T-cell (primary cell): ENCODE results near the gene EIF5. TPM values are rescaled to one million over a fixed set of nuclear protein-coding genes. Genes with fewer than 3 reads are reported as not detected.

ENCODE experiments used
- ATAC-seq, 4 experiments: fragments of 200-7000 bp in 3 of 4; fragments of 150-1000 bp in 1 of 4; cut with Tn5 transposase; replicated peaks in 1 of 4; 1 replicate in 3 of 4; 2 replicates in 1 of 4; pipeline ENCODE4 v1.10.0; 2021; ENCODE audit warnings: moderate library complexity in 3 of 4, mild to moderate bottlenecking in 2 of 4, moderate number of reproducible peaks in 1 of 4
- CTCF ChIA-PET, 2 donors: fragments of 300-600 bp; sonication (Branson Sonifier 250); formaldehyde crosslinking; loops; one replicate each; lab custom pipeline; 2022; ENCODE audit warnings: antibody characterized with exemption in 2 of 2; lab: Charles Lee
- POLR2A ChIA-PET, 2 donors: fragments of 300-600 bp; sonication (Branson Sonifier 250); formaldehyde crosslinking; loops; one replicate each; lab custom pipeline; 2022; ENCODE audit warnings: antibody characterized with exemption in 2 of 2; lab: Charles Lee
- DNase-seq, 35 experiments: peaks; one replicate each; pipeline versions ENCODE4 v3.0.0 to v3.0.0-alpha.2; 2013 to 2023
- H3K27ac ChIP-seq: one replicate; pipeline ENCODE4 v1.5.1; 2013; ENCODE audit warnings: low read length
- H3K27me3 ChIP-seq, 2 experiments: replicated peaks in 1 of 2; 1 replicate in 1 of 2; 2 replicates in 1 of 2; pipeline versions ENCODE4 v1.6.1 to v1.7.0; 2013; ENCODE audit warnings: low read length in 1 of 2, mixed read lengths in 1 of 2; ENCODE audit not compliant: control insufficient read depth in 2 of 2, insufficient read depth in 2 of 2; ENCODE audit errors: extremely low read depth in 1 of 2
- H3K36me3 ChIP-seq, 2 donors: 1 replicate in 1 of 2; 2 replicates in 1 of 2; pipeline versions ENCODE4 v1.6.1 to v1.7.0; 2013; ENCODE audit warnings: low read length in 1 of 2; ENCODE audit not compliant: control insufficient read depth in 2 of 2, insufficient read depth in 1 of 2; ENCODE audit errors: extremely low read depth in 1 of 2
- H3K4me1 ChIP-seq, 2 experiments: 1 replicate in 1 of 2; 2 replicates in 1 of 2; pipeline versions ENCODE4 v1.6.1 to v1.7.0; 2013; ENCODE audit warnings: low read length in 2 of 2, mixed read lengths in 1 of 2; ENCODE audit not compliant: insufficient read depth in 2 of 2, control insufficient read depth in 1 of 2; ENCODE audit errors: extremely low read depth in 1 of 2
- H3K4me3 ChIP-seq, 2 donors: 1 replicate in 1 of 2; 2 replicates in 1 of 2; pipeline versions ENCODE4 v1.5.1 to v1.7.0; 2013; ENCODE audit warnings: mild to moderate bottlenecking in 2 of 2, low read length in 1 of 2, moderate library complexity in 1 of 2; ENCODE audit not compliant: control insufficient read depth in 1 of 2; ENCODE audit errors: extremely low read depth in 1 of 2
- H3K9me3 ChIP-seq: 2 replicates; pipeline ENCODE4 v1.7.0; 2013
- H3K27ac Mint-ChIP-seq, 2 donors: one replicate each; pipeline ENCODE4 v1.8.0; 2020 to 2021; ENCODE audit warnings: mild to moderate bottlenecking in 2 of 2, mixed read lengths in 2 of 2
- H3K27me3 Mint-ChIP-seq, 2 donors: one replicate each; pipeline ENCODE4 v1.8.0; 2021 to 2022; ENCODE audit warnings: mixed read lengths in 2 of 2
- H3K36me3 Mint-ChIP-seq: one replicate; pipeline ENCODE4 v1.8.0; 2021; ENCODE audit warnings: mixed read lengths
- H3K4me1 Mint-ChIP-seq, 3 donors: one replicate each; pipeline ENCODE4 v1.8.0; 2020 to 2022; ENCODE audit warnings: mixed read lengths in 3 of 3, mild to moderate bottlenecking in 1 of 3
- H3K4me3 Mint-ChIP-seq, 3 donors: one replicate each; pipeline ENCODE4 v1.8.0; 2020 to 2022; ENCODE audit warnings: mild to moderate bottlenecking in 3 of 3, mixed read lengths in 3 of 3, moderate library complexity in 3 of 3
- H3K9me3 Mint-ChIP-seq, 3 donors: one replicate each; pipeline ENCODE4 v1.8.0; 2020 to 2022; ENCODE audit warnings: mixed read lengths in 3 of 3
- WGBS: methylation state at CpG from one replicate; pipeline ENCODE4 v1.1.5; 2013; ENCODE audit warnings: missing lambda C conversion rate; ENCODE audit not compliant: insufficient coverage; 5-methylcytosine and 5-hydroxymethylcytosine counted together
- total RNA-seq, 35 experiments: library from RNA in 6 of 35; stranded (reverse) in 6 of 35; fragments of 120-200 nt in 1 of 35; gene quantifications; one replicate each; pipeline versions ENCODE4 v1.2.1 to v1.2.4 and lab custom pipeline; 2013 to 2026

The EIF5 gene
- total RNA-seq, 5 donors from 2014 or later (not counting 1 experiment from before 2014, with no cell fraction given), result 223 to 650 (median 261) TPM

- 82% methylated on average over 8 of the region's 12 CpGs for WGBS
- Mint-ChIP-seq H3K27me3 (peaks cover 0 to 4% of the 10 kb centered on the region in 2 donors), H3K27ac (peak overlapping the region; percentile 47 to 52), H3K9me3 (no peaks in the 10 kb centered on the region), H3K4me3 (peak overlapping the region in 1 of 3 donors; percentile 39), H3K4me1 (peaks cover 3 to 10% (median 9%) of the 10 kb centered on the region in 3 donors), H3K36me3 (peaks cover 16% of the 10 kb centered on the region)
- POLR2A ChIA-PET, result interaction anchor here in 1 of 2 donors (0.7 kb wide), 1 partner anchor 46 kb away, joined by 3 read pairs; no protein-coding TSS in a partner anchor
- H3K4me3 ChIP-seq, result no peak overlapping the region
- DNase-seq (no peak), ATAC-seq (peak in 1 of 4 experiments; percentile 6)
- no peaks in the 10 kb centered on the region for H3K9me3 ChIP-seq
- H3K36me3 ChIP-seq, result peaks cover 2 to 28% of the 10 kb centered on the region in 2 donors
- no peaks in the 10 kb centered on the region for H3K4me1 ChIP-seq
- no peaks in the 10 kb centered on the region for H3K27me3 ChIP-seq
- no peak overlapping the region for H3K27ac ChIP-seq
- CTCF ChIA-PET, result no interaction called here
Measured at GRCh38 chr14:103347091-103347815, 13.2 kb downstream of the EIF5 start.

DNA sequence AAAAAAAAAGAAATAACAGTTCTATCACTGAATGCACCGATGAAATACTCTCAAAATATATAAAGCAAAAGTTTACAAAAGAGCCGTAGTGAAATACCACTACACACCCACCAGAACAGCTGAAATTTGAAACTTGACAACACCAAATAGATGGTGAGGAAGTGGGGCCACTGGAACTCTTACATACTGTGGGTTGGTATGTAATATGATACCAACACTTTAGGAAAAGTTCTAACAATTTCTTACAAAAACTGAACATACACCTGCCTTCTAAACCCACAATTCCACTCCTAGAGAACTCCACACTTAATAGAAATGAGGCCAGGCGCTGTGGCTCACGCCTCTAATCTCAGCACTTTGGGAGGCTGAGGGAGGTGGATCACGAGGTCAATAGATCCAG, 14.1 kb downstream of the EIF5 start:
- WGBS, result no CpG with 5 or more reads among the region's 5 CpGs
- POLR2A ChIA-PET, result no interaction called here
- H3K4me3 Mint-ChIP-seq, result no peak overlapping the region
- no peak overlapping the region for H3K4me3 ChIP-seq
- peaks cover 0 to 4% of the 10 kb centered on the region in 2 experiments for H3K27me3 ChIP-seq
- peaks cover 14% of the 10 kb centered on the region for H3K36me3 Mint-ChIP-seq
- ATAC-seq, result no peak
- H3K9me3 ChIP-seq, result no peaks in the 10 kb centered on the region
- H3K4me1 ChIP-seq, result no peaks in the 10 kb centered on the region
- H3K36me3 ChIP-seq, result peaks cover 2 to 20% of the 10 kb centered on the region in 2 donors
- H3K27ac ChIP-seq, result no peak overlapping the region
- no peak overlapping the region for H3K27ac Mint-ChIP-seq
- peaks cover 0 to 5% of the 10 kb centered on the region in 2 donors for H3K27me3 Mint-ChIP-seq
- H3K4me1 Mint-ChIP-seq, result peaks cover 2 to 7% (median 6%) of the 10 kb centered on the region in 3 donors
- no peaks in the 10 kb centered on the region for H3K9me3 Mint-ChIP-seq
- no peak for DNase-seq
- CTCF ChIA-PET, result no interaction called here

- DNase-seq (no peak), ATAC-seq (peak in 1 of 4 experiments; percentile 28)
- Histone ChIP-seq H3K27me3 (peaks cover 0 to 19% of the 10 kb centered on the region in 2 experiments), H3K4me3 (no peak overlapping the region), H3K9me3 (no peaks in the 10 kb centered on the region), H3K36me3 (peaks cover 0 to 4% of the 10 kb centered on the region in 2 donors), H3K27ac (no peak overlapping the region), H3K4me1 (no peaks in the 10 kb centered on the region)
- CTCF ChIA-PET, result no interaction called here
- POLR2A ChIA-PET, result no interaction called here
- H3K36me3 Mint-ChIP-seq, result peaks cover 3% of the 10 kb centered on the region
- H3K9me3 Mint-ChIP-seq, result no peaks in the 10 kb centered on the region
- peaks cover 2 to 5% (median 2%) of the 10 kb centered on the region in 3 donors for H3K4me1 Mint-ChIP-seq
- H3K27ac Mint-ChIP-seq, result no peak overlapping the region
- H3K27me3 Mint-ChIP-seq, result peaks cover 0 to 12% of the 10 kb centered on the region in 2 donors
- no peak overlapping the region for H3K4me3 Mint-ChIP-seq
- WGBS, result 92% methylated on average over 13 of the region's 13 CpGs
Measured at GRCh38 chr14:103349982-103350381, 15.9 kb downstream of the EIF5 start.

DNA sequence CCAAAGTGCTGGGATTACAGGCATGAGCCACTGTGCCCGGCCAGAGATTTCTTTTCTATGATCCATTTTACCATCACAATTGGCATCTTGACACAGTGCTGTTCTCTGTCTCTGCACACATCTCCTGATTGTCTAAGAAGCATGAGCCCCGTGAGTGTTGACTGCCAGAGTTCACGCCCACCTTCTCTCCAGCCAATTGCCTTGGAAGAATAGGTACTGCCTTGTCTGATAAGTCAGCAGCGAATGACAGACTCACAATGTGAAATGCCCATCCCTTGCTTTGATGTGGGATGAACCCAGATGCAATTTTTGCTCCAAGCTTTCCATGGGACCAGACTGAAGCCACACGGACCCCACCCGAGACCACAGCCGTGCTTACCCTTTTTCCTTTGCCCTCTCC, 19.3 kb downstream of the EIF5 start:
- H3K27me3 ChIP-seq, result peaks cover 0 to 26% of the 10 kb centered on the region in 2 experiments
- Mint-ChIP-seq H3K9me3 (no peaks in the 10 kb centered on the region), H3K4me1 (peaks cover 0 to 5% (median 0%) of the 10 kb centered on the region in 3 donors), H3K36me3 (no peaks in the 10 kb centered on the region), H3K4me3 (no peak overlapping the region), H3K27ac (no peak overlapping the region), H3K27me3 (peaks cover 0 to 12% of the 10 kb centered on the region in 2 donors)
- no peak overlapping the region for H3K27ac ChIP-seq
- H3K36me3 ChIP-seq, result no peaks in the 10 kb centered on the region
- POLR2A ChIA-PET, result interaction anchor here in 1 of 2 donors (0.6 kb wide), 1 partner anchor 58 kb away, joined by 3 read pairs; no protein-coding TSS in a partner anchor
- no peaks in the 10 kb centered on the region for H3K9me3 ChIP-seq
- no peak for DNase-seq
- H3K4me1 ChIP-seq, result peaks cover 0 to 2% of the 10 kb centered on the region in 2 experiments
- CTCF ChIA-PET, result no interaction called here
- no peak overlapping the region for H3K4me3 ChIP-seq
- 79% methylated on average over 5 of the region's 7 CpGs for WGBS
- ATAC-seq, result no peak

GRCh38 chr14:103354141-103354540, 20.1 kb downstream of the EIF5 start:
- ChIA-PET CTCF (interaction anchor here (0.6 to 1.3 kb wide), 2 partner anchors 39 to 1291 kb away, joined by 3 read pairs; no protein-coding TSS in a partner anchor), POLR2A (no interaction called here)
- H3K27ac ChIP-seq, result no peak overlapping the region
- ATAC-seq, result no peak
- Mint-ChIP-seq H3K4me1 (peaks cover 0 to 5% (median 0%) of the 10 kb centered on the region in 3 donors), H3K9me3 (no peaks in the 10 kb centered on the region), H3K27me3 (peaks cover 0 to 12% of the 10 kb centered on the region in 2 donors), H3K27ac (no peak overlapping the region), H3K36me3 (no peaks in the 10 kb centered on the region), H3K4me3 (no peak overlapping the region)
- WGBS, result 95% methylated on average over 4 of the region's 7 CpGs
- no peak for DNase-seq
- H3K4me3 ChIP-seq, result no peak overlapping the region
- no peaks in the 10 kb centered on the region for H3K36me3 ChIP-seq
- no peaks in the 10 kb centered on the region for H3K9me3 ChIP-seq
- H3K27me3 ChIP-seq, result peaks cover 0 to 26% of the 10 kb centered on the region in 2 experiments
- peaks cover 0 to 2% of the 10 kb centered on the region in 2 experiments for H3K4me1 ChIP-seq

GRCh38 chr14:103356024-103356682, 22.1 kb downstream of the EIF5 start:
- ChIA-PET CTCF (interaction anchor here in 1 of 2 donors (1.7 kb wide), 1 partner anchor 35 kb away, joined by 3 read pairs; no protein-coding TSS in a partner anchor), POLR2A (no interaction called here)
- Mint-ChIP-seq H3K36me3 (no peaks in the 10 kb centered on the region), H3K4me1 (peaks cover 0 to 5% (median 0%) of the 10 kb centered on the region in 3 donors), H3K27me3 (peaks cover 9 to 19% of the 10 kb centered on the region in 2 donors), H3K27ac (no peak overlapping the region), H3K4me3 (no peak overlapping the region), H3K9me3 (no peaks in the 10 kb centered on the region)
- H3K27me3 ChIP-seq, result peaks cover 0 to 34% of the 10 kb centered on the region in 2 experiments
- 91% methylated on average over 4 of the region's 9 CpGs for WGBS
- no peak for ATAC-seq
- no peak overlapping the region for H3K4me3 ChIP-seq
- peaks cover 0 to 2% of the 10 kb centered on the region in 2 experiments for H3K4me1 ChIP-seq
- DNase-seq, result no peak
- H3K36me3 ChIP-seq, result no peaks in the 10 kb centered on the region
- H3K9me3 ChIP-seq, result no peaks in the 10 kb centered on the region
- no peak overlapping the region for H3K27ac ChIP-seq
